DND-41 (cell line): ENCODE results near the gene LPAR1.

Source experiments
- ATAC-seq: fragments of 200-7000 bp; cut with Tn5 transposase; 3 replicates; pipeline ENCODE4 v1.9.1; 2021; ENCODE audit warnings: low read depth; ENCODE audit not compliant: insufficient read depth
- DNase-seq: peaks from one replicate; pipeline ENCODE4 v3.0.0-alpha.2; 2020
- H2AFZ ChIP-seq: 2 replicates; pipeline ENCODE4 v1.6.0; 2012; ENCODE audit warnings: low read depth, low read length
- H3K27ac ChIP-seq: 2 replicates; pipeline ENCODE4 v1.5.1; 2012; ENCODE audit warnings: low read length, inconsistent platforms
- H3K27me3 ChIP-seq: fragments of 200-600 bp; sonication (generic); 2 replicates; pipeline ENCODE4 v1.6.0; 2012; ENCODE audit warnings: low read length, mild to moderate bottlenecking, inconsistent platforms; ENCODE audit not compliant: insufficient read depth, poor library complexity
- H3K36me3 ChIP-seq: 2 replicates; pipeline ENCODE4 v1.5.1; 2012; ENCODE audit warnings: low read length, inconsistent platforms; ENCODE audit not compliant: insufficient read depth
- H3K4me1 ChIP-seq: 2 replicates; pipeline ENCODE4 v1.5.1; 2012; ENCODE audit warnings: mild to moderate bottlenecking, low read length; ENCODE audit not compliant: insufficient read depth
- H3K4me2 ChIP-seq: 2 replicates; pipeline ENCODE4 v1.6.0; 2012; ENCODE audit warnings: mild to moderate bottlenecking, moderate library complexity, low read length, inconsistent platforms; ENCODE audit not compliant: insufficient read depth
- H3K4me3 ChIP-seq, 2 experiments: fragments of 200-600 bp in 1 of 2; shearing (Covaris generic) in 1 of 2; 2 replicates each; pipeline ENCODE4 v1.5.1; 2012 to 2016; ENCODE audit warnings: inconsistent platforms in 2 of 2, low read length in 2 of 2, mild to moderate bottlenecking in 2 of 2, low read depth in 1 of 2, moderate library complexity in 1 of 2
- H3K79me2 ChIP-seq: 2 replicates; pipeline ENCODE4 v1.6.0; 2012; ENCODE audit warnings: low read length, inconsistent platforms; ENCODE audit not compliant: insufficient read depth
- H3K9ac ChIP-seq: 2 replicates; pipeline ENCODE4 v1.6.0; 2012; ENCODE audit warnings: low read depth, mild to moderate bottlenecking, inconsistent platforms, low read length, moderate library complexity
- H3K9me3 ChIP-seq: 2 replicates; pipeline ENCODE4 v1.5.1; 2012; ENCODE audit warnings: low read length, moderate library complexity, mild to moderate bottlenecking, inconsistent platforms; ENCODE audit not compliant: insufficient read depth, severe bottlenecking
- H4K20me1 ChIP-seq: 2 replicates; pipeline ENCODE4 v1.6.0; 2012; ENCODE audit warnings: low read length; ENCODE audit not compliant: insufficient read depth
- CTCF ChIP-seq: IDR thresholded peaks from 2 replicates; pipeline ENCODE4 v1.5.1; 2012; ENCODE audit warnings: borderline replicate concordance, low read length, moderate library complexity, mild to moderate bottlenecking; ENCODE audit not compliant: poor library complexity, severe bottlenecking; ENCODE audit errors: extremely low read depth
- EZH2 ChIP-seq: IDR thresholded peaks from 3 replicates; pipeline ENCODE4 v1.6.1; 2012; ENCODE audit warnings: borderline replicate concordance, low read depth, mild to moderate bottlenecking, moderate library complexity, low read length, inconsistent platforms; ENCODE audit not compliant: severe bottlenecking

Gene LPAR1

GRCh38 chr9:110975969-110976368 is 62.3 kb downstream of the LPAR1 start:
- Histone ChIP-seq H3K36me3 (no peaks in the 10 kb centered on the region), H2AFZ (no peak overlapping the region), H3K4me3 (no peak overlapping the region), H4K20me1 (no peaks in the 10 kb centered on the region), H3K9ac (no peak overlapping the region), H3K79me2 (no peaks in the 10 kb centered on the region), H3K9me3 (no peaks in the 10 kb centered on the region), H3K4me2 (no peak overlapping the region), H3K4me1 (no peaks in the 10 kb centered on the region), H3K27ac (no peak overlapping the region), H3K27me3 (no peaks in the 10 kb centered on the region)
- DNase-seq (no peak), ATAC-seq (no peak)
- TF ChIP-seq EZH2 (no peak), CTCF (no peak)

- no peak for DNase-seq
- Histone ChIP-seq H3K4me2 (no peak overlapping the region), H3K4me3 (no peak overlapping the region), H2AFZ (no peak overlapping the region), H3K9me3 (no peaks in the 10 kb centered on the region), H4K20me1 (no peaks in the 10 kb centered on the region), H3K27me3 (no peaks in the 10 kb centered on the region), H3K9ac (no peak overlapping the region), H3K4me1 (no peaks in the 10 kb centered on the region), H3K79me2 (no peaks in the 10 kb centered on the region), H3K36me3 (no peaks in the 10 kb centered on the region), H3K27ac (no peak overlapping the region)
- no peak for TF ChIP-seq CTCF
- no peak for TF ChIP-seq EZH2
- ATAC-seq: no peak
Observed at GRCh38 chr9:110975278-110975677, 63.0 kb downstream of the LPAR1 start.

- H3K4me3 ChIP-seq: no peak overlapping the region
- DNase-seq: no peak
- H3K27me3 ChIP-seq: no peaks in the 10 kb centered on the region
- no peak overlapping the region for H3K9ac ChIP-seq
- H3K4me1 ChIP-seq: no peaks in the 10 kb centered on the region
- H3K36me3 ChIP-seq: no peaks in the 10 kb centered on the region
- H2AFZ ChIP-seq: no peak overlapping the region
- H3K4me2 ChIP-seq: no peak overlapping the region
- no peaks in the 10 kb centered on the region for H3K79me2 ChIP-seq
- no peaks in the 10 kb centered on the region for H3K9me3 ChIP-seq
- H3K27ac ChIP-seq: no peak overlapping the region
- H4K20me1 ChIP-seq: no peaks in the 10 kb centered on the region
- no peak for TF ChIP-seq EZH2
- TF ChIP-seq CTCF: no peak
- no peak for ATAC-seq
Observed at GRCh38 chr9:110971705-110972104, 66.6 kb downstream of the LPAR1 start.

GRCh38 chr9:110971234-110971633 is 67.0 kb downstream of the LPAR1 start:
- no peaks in the 10 kb centered on the region for H3K79me2 ChIP-seq
- H3K9ac ChIP-seq: no peak overlapping the region
- H3K27me3 ChIP-seq: no peaks in the 10 kb centered on the region
- H3K4me1 ChIP-seq: no peaks in the 10 kb centered on the region
- H3K36me3 ChIP-seq: no peaks in the 10 kb centered on the region
- no peak overlapping the region for H3K4me3 ChIP-seq
- H3K27ac ChIP-seq: no peak overlapping the region
- no peak overlapping the region for H2AFZ ChIP-seq
- no peak for DNase-seq
- no peak for ATAC-seq
- no peak overlapping the region for H3K4me2 ChIP-seq
- TF ChIP-seq CTCF (no peak), EZH2 (no peak)
- no peaks in the 10 kb centered on the region for H4K20me1 ChIP-seq
- H3K9me3 ChIP-seq: no peaks in the 10 kb centered on the region
